NCI-H69 (cell line): ENCODE measurements around the gene NXPH1.

Source experiments
- DNase-seq: peaks from one replicate; lab custom pipeline; 2025; lab: John Stamatoyannopoulos, UW

The NXPH1 gene

GRCh38 chr7:8597565-8597964, 164.2 kb downstream of the NXPH1 start:
- peak; percentile 96 for DNase-seq

DNA sequence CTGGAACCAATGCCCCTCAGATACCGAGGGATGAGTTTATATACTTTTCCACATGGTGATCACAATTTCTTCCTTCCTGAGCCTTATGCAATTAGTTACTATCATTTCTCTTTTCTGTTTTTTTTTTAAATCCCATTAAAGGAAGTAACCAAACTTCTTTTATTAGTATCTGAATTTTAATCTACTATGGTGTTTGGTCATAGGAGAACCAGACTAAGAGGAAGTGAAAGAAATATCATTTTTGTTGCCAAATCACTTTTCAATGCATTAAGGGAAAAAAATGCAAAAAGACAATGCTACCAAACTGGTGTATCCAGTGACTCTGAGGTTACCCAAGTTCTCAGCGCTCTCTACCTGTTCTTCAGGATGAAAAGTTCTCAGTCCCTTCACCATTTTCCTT, 167.7 kb downstream of the NXPH1 start:
- DNase-seq, result no peak

DNA sequence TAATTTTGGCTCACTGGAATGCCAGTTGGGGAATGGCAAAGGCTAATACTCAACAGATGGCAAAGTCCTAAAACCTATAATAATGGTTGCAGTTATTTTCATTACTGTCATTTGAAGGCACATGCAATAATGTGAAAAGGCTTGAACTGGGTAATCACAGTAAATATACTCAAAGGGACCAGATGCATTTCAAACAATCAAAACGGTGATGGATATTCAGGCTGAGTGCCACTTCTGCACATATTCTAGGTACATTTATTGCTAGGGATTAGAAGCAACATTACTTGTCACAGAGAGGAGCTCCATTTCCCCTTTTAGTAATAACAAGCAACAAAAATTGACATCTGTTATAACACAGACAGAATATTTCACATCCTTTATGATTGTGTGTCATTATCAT, 171.8 kb downstream of the NXPH1 start:
- peak; percentile 97 for DNase-seq

GRCh38 chr7:8612584-8612983, 179.2 kb downstream of the NXPH1 start:
- peak; percentile 49 for DNase-seq

DNA sequence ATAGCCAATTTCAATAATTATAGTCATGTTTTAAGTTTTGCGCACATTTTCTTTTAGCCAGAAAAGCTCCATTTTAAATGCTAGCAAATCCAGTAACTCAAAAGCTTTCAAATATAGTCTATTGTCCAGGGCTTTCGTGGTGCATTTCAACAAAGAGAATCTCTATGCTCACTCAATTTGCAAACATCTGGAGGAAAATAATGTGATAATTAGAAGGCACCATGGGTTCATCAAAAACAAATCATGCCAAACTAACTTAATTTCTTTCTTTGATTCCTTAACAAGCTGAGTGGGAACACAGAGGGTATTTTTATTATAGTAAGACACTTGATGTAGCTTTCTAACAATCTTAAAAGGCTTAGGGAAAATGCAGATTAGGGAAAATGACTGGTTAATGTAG, 179.8 kb downstream of the NXPH1 start:
- DNase-seq, result peak; percentile 41

DNA sequence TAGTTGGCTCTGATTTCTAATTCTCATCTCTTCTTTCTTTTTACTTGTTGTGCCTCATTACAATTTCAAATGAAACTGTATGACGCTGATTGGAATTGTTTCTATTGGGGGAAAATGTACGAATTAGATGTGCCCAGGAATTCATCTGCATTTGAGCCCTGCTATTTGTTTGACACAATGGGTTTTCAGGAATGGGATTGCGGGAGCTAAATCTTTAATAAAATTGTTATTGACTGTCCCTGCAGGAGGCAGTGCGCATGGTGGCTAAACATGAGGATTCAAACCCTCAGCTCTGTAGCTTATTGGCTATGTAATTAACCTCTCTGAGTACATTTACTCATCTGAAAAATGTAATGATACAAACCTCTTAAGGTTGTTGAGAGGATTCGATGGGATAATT, 181.6 kb downstream of the NXPH1 start:
- peak; percentile 57 for DNase-seq

DNA sequence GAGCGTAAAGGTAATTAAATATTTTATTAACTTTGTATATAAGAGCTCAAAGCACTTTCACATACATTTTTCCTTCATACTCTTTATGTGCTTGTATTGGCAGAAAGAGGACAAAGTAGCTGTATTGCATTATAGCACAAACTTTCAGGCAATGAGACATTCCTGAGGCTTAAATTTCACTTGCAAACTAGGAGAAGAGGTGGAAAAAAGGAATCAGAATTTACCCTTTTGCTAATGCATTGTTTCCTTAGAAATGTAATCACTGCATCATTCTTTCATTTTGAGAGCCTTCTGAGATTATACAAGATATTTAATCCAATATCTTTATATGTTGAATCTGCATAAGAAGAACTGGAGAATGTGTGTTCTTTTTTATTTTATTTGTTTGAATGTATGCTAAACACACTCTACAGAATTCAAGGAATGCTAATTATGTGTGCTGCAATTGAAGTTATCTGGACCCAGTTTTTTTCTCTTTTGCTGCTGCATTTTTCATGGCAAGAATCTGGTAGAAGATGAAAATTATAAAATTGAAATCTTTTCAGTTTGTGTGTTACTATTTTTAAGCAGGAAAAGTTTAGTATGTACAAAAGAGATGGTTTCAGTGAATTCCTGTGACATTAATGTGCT, 185.1 kb downstream of the NXPH1 start:
- no peak for DNase-seq

DNA sequence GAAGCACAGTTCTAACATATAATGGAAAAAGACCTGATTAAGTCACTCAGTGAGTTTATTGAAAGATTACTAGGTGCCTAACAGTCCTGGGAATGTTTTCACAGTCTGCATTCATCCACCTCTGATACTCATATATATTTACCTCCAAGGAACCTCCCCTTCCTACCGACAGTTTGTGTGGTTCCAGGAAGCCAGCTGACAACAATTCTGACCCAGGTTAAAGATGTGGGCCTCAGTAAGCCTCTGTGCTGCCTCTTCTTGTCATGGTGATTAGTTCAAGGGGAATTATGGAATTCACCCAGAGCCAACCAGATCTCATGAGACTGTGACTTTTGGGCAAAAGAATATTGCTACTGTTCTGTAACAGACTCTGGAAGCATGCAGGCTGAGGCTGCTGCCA, 186.8 kb downstream of the NXPH1 start:
- no peak for DNase-seq

- DNase-seq, result peak; percentile 38
These were observed 192.2 kb downstream of the NXPH1 start for GRCh38 chr7:8625612-8626011.

DNA sequence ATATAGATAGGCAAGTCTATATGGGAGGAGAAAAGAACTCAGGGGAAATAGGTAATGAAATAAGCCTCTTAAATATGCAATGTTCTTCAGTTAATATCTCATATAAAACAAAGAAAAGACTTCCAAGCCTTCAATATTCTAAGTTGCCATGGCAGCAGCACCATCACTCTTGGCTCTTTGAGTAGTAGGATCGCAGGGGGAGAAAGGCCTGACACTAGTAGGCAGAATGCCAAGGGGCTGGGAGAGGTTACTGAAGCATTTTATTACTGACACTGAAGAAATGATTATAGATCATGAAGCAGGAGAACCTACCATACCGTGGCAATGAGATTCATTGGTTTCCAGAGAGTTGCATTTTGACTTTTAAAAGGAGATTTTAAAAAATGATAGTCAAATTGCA, 193.9 kb downstream of the NXPH1 start:
- peak; percentile 94 for DNase-seq

DNA sequence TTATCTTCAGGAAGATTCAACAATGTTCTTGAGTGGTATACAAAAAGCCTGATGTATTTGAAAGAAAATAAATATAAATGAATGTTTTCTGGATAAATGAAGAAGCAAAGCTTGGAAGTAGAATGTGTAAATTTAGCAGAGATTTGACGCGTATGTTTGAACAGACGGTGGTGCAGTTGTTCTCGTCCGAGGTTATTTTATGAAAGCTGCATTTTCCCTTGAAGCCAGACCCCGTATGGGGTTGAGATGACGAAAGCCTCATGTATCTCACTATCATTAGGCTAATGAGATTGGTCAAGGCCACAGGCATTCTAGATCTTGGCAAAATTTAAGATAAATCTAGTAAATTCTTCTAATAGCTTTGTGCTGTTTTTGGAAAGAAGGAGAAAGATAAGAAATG, 195.2 kb downstream of the NXPH1 start:
- DNase-seq, result no peak

DNA sequence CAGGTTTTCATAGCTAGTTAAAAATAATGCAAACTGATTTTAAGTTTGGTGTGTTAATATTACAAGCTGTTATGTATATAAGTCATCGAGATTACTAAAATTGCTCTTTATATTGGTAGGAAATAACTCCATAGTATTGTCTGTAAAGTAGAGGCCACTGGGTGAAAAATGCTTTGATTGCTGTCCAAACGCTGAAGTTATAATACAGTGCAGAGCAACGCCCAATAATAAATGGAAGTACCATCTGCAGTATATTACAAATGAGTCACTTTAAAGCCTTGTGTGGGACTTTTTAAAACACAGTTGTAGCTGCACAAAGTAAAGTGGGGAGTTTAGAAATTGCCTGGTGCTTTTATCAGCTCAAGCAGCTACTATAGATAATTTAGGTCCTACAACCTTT, 196.1 kb downstream of the NXPH1 start:
- peak; percentile 29 for DNase-seq

GRCh38 chr7:8637322-8637721, 203.9 kb downstream of the NXPH1 start:
- DNase-seq, result peak; percentile 84

- peak; percentile 99 for DNase-seq
These were observed 204.7 kb downstream of the NXPH1 start for GRCh38 chr7:8638076-8638475.

- peak; percentile 32 for DNase-seq
These were observed 206.3 kb downstream of the NXPH1 start for GRCh38 chr7:8639668-8640067.

- DNase-seq, result no peak
These were observed 207.3 kb downstream of the NXPH1 start for GRCh38 chr7:8640671-8641070.

- DNase-seq, result no peak
These were observed 235.5 kb downstream of the NXPH1 start for GRCh38 chr7:8668627-8669500.

DNA sequence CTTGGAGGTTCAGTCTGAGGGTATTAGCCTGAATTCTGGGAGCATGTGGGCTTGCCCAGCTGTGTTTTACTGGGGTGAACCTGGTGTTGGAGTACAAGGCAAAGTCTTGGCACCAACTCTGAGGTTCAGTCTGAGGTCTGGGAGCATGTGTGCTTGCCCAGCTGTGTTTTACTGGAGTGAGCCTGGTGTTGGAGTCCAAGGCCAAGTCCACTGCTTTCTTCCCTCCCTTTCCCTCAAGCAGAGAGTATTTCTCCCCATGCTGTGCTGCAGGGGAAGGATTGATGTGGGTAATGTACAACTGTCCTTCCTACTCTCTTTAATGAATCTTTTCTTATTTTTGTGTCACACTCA, 236.1 kb downstream of the NXPH1 start:
- DNase-seq, result no peak

DNA sequence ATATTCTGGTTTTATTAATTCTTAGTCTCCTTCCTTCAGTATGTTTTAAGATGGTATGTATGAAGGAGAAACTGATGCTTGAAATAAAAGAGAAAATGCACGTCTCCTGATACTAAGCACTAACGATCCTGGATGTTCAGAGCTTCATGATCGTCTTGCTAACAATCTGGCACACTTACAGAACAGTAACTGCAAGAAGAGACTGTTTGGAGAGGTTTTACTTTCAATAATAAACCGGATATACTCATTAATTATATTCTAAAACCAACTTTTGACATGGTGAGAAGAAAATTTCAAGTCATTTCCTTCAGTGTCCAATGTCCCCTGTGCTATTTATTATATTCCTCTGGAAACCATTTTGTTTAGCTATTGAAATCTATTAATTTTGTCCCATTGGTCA, 251.0 kb downstream of the NXPH1 start:
- DNase-seq, result no peak

DNA sequence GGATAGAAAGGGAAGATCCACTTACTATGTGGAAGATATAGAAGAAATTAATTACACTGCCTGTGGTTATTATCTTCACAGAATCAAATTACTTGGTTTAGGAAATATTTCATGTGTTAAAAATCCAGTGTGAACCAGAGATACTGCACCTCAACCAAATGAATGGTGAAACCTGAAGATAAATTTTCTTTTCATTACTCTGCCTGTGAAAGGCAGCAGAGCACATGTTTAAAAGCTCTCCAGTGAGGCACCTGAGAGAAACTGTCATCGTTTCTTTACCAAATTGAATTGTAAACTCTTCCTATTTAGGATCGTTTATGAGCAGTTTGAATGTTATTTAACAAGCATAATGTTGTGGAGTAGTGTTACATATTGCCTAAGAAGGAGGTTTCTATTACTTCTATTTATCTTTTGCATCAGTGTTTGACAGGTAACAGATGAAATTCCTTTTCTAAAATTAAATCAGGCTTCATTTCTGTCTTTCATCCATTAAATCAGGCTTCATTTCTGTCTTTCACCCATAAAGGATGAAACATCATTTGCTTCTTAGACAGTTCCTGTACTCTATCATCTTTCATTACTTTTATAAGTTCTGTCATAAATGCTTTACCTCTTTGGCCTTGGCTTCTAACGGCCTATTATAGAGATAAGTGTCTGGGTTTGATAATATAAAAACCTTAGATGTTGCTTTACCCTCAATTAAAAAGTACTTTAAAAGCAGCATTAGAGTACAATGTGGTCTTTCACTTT, 266.6 kb downstream of the NXPH1 start:
- DNase-seq, result peak; percentile 56

DNA sequence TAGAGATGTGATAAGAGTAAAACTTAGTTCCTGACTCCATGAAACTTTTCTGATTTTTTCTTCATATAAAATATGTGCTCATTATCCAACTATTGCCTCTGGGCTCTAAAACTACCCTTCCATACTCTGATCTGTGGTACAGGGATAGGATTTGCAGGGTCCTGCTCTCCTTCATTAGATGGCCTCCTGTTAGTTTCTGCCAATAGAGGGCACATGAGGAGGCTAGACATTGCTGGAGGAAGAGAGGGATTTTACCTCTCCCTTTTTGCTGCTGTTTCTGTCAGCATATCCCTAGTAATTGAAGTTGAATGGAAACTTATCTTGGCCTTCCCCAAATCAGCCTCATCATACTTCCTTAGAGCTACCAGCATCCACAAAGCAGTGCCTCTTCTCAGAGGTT, 269.4 kb downstream of the NXPH1 start:
- DNase-seq, result peak; percentile 48

GRCh38 chr7:8710124-8710523, 276.7 kb downstream of the NXPH1 start:
- peak; percentile 93 for DNase-seq

DNA sequence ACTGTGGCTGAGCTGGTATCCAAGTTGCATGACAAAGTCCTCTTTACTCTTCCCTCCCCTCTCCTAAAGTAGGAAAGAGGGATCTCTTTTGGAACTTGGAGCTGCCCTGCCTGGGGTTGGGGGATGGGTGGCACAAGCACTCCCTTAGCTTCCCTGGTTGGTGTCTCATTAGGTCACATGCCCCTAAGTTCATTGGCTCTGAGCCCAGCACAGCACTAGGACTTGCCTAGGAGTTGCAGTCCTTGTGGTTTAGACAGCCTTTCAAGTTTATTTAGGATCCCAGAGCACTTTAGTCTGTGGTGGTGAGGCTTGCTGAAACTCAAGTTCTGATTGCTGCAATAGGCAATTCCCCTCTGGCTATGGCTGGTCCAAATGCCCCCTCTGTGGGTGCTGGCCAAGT, 281.4 kb downstream of the NXPH1 start:
- no peak for DNase-seq
